Measurements from ENCODE around the gene NRF1. TPM values are rescaled to one million over a fixed set of nuclear protein-coding genes. Genes with fewer than 3 reads are reported as not detected.
"Not testable (repeated sequence)": the region's sequence is repeated elsewhere in the genome, so short reads cannot be mapped to it uniquely, and the experiment has no call there.

The NRF1 gene
- total RNA-seq (2021) (20.5 and 23.2 TPM in 2 replicates), Bru-seq, nascent RNA (percentile 87 among the genes with signal in this experiment), BruChase-seq, experiment 1, labeled RNA remaining after a 2-hour chase (percentile 85 among the genes with signal in this experiment), BruChase-seq, experiment 2, labeled RNA remaining after a 6-hour chase (percentile 84 among the genes with signal in this experiment)
- long read RNA-seq, transcript NRF1-201 (11 exons, 2,424 nt): major isoform, 7 of 26 reads
- long read RNA-seq, partial matches to known transcripts: 5 of 26 reads
- long read RNA-seq, other reads (novel, unspliced or antisense): 13 of 26 reads

DNA sequence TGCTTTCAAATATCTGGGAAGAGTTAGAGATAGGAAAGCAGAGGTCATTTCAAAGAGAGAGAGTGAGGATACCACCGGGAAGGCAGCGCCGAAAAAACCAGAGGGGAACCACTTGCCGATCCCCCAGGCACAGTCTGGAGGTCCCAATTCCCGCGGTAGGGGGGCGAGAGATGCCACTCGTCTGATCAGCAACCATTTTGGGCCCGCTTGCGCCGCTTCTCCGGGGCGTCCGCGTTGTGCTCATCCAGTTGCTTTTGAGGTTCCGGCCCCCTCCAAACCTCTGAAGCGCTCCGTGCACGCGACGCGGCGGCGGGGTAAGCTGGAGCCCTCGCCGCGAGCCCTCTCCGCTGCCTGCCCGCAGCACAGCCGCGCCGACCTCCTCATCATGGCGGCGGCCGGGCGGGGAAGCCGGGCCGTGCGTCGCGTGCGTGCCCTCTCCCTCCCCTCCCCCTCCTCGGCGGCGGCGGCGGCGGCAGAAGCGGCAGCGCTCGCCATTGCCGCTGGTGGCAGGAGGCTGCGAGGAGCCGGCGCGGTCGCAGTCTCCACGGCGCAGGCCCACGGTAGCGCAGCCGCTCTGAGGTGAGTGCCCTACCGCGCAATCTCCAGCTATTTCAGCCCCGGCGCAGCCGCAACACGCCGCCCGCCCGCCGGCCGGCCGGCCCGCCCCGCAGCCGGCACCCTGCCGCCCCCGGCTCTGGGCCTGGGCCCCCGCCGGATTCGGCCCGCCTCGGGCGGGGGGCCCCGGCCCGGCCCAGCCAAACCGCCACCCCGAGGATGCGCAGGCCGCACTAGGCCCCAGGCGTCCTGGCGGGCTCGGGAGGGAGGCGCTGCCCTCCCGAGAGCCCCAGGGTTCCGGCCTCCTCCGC is at the start of gene NRF1:
NRF1 (plus strand) TSS at position 475 of the 866 bp plus-strand sequence. CDS start 45,632 bp downstream, outside the sequence.
- Histone ChIP-seq H3K36me3 (ENCODE audit: low read depth) (0 out of 2 replicates have a peak, but pooled peaks cover 24% of the 10 kb centered on the region), H2AFZ (peak within 1 kb of the TSS; percentile 98), H3K4me3 (peak within 1 kb of the TSS; percentile 96), H3F3A (ENCODE audit: insufficient read depth, low read depth) (peaks cover 15% of the 10 kb centered on the region; the same call in 1 of the 2 replicates), H3K9me2 (ENCODE audit: insufficient read depth) (no peaks in the 10 kb centered on the region), H3K9me3 (ENCODE audit: insufficient read depth, low read depth) (no peaks in the 10 kb centered on the region), H3K27ac (peak within 1 kb of the TSS; percentile 75), H3K4me2 (peak within 1 kb of the TSS; percentile 92), H3K79me2 (ENCODE audit: low read depth) (peaks cover 69% of the 10 kb centered on the region), H3K4me1 (replicated peaks; ENCODE audit: insufficient read depth) (peaks cover 29% of the 10 kb centered on the region), H4K20me1 (ENCODE audit: insufficient read depth) (peaks cover 7% of the 10 kb centered on the region; the same call in 1 of the 2 replicates), H3K27me3 (ENCODE audit: insufficient read depth, low read depth) (no peaks in the 10 kb centered on the region)
- TF ChIP-seq CTCF (conservative IDR thresholded peaks at IDR 0.05): no peak
- no peak for TF ChIP-seq EZH2 (IDR thresholded peaks at IDR 0.05; ENCODE audit: low read depth)
- CTCF ChIA-PET: interaction anchor here (0.5 to 0.9 kb wide), 6 partner anchors 22 to 1936 kb away, joined by 3 to 9 read pairs (median 4); no protein-coding TSS in a partner anchor
- DNase-seq: peak; percentile 67 to 94
- intact Hi-C loops (cut with micrococcal nuclease; ENCODE audit: unreplicated experiment): loop anchor here (1.0 kb wide), 2 partner anchors 80 to 399 kb away; no protein-coding TSS in a partner anchor
- BruUV-seq (replicated peaks): TSS peak; percentile 66
- POLR2A ChIA-PET (ENCODE audit: unreplicated experiment): interaction anchor here (0.6 kb wide), 6 partner anchors 79 to 642 kb away, joined by 3 to 12 read pairs (median 6); no protein-coding TSS in a partner anchor

- POLR2A ChIA-PET (ENCODE audit: unreplicated experiment); intact Hi-C loops (cut with micrococcal nuclease; ENCODE audit: unreplicated experiment); H3K79me2 ChIP-seq (ENCODE audit: low read depth); H3K9me2 ChIP-seq (ENCODE audit: insufficient read depth); CTCF ChIA-PET; H4K20me1 ChIP-seq (ENCODE audit: insufficient read depth); H3K27ac ChIP-seq; H3K4me2 ChIP-seq; DNase-seq; H3K36me3 ChIP-seq (ENCODE audit: low read depth); H3K27me3 ChIP-seq (ENCODE audit: insufficient read depth, low read depth); H3K9me3 ChIP-seq (ENCODE audit: insufficient read depth, low read depth); BruUV-seq (replicated peaks); H3K4me3 ChIP-seq; H2AFZ ChIP-seq: not testable (repeated sequence)
- Histone ChIP-seq H3K4me1 (replicated peaks; ENCODE audit: insufficient read depth) (peaks cover 14% of the 10 kb centered on the region), H3F3A (ENCODE audit: insufficient read depth, low read depth) (peaks cover 22% of the 10 kb centered on the region)
Observed at GRCh38 chr7:129566323-129566722, 45.2 kb upstream of the NRF1 start.

DNA sequence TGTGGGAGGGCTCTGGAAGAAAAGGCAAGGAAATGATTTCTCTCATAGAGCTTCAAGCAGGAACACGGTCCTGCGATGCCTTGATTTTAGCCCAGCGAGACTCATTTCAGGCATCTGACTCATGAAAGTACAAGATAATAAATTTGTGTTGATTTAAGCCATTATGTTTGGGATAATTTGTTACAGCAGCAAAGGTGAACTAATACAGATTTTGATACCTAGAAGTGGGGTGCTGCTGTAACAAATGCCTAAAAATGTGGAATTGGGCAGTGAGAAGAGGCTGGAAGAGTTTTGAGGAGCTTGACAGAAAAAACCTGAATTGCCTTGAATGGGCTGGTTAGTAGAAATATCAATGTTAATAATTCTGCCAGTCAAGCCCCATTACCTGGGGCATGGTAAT is 44.1 kb upstream of the NRF1 start:
- no peak overlapping the region for H2AFZ ChIP-seq
- H3K4me1 ChIP-seq (replicated peaks; ENCODE audit: insufficient read depth): peaks cover 14% of the 10 kb centered on the region
- no peaks in the 10 kb centered on the region for H3K9me2 ChIP-seq (ENCODE audit: insufficient read depth)
- no peak overlapping the region for H3K4me2 ChIP-seq
- BruUV-seq (replicated peaks): no TSS peak
- no peak overlapping the region for H3K27ac ChIP-seq
- H3K4me3 ChIP-seq: no peak overlapping the region
- intact Hi-C loops (cut with micrococcal nuclease; ENCODE audit: unreplicated experiment): no loop called here
- H3K27me3 ChIP-seq (ENCODE audit: insufficient read depth, low read depth): no peaks in the 10 kb centered on the region
- H4K20me1 ChIP-seq (ENCODE audit: insufficient read depth): no peaks in the 10 kb centered on the region
- no peaks in the 10 kb centered on the region for H3K36me3 ChIP-seq (ENCODE audit: low read depth)
- H3K9me3 ChIP-seq (ENCODE audit: insufficient read depth, low read depth): no peaks in the 10 kb centered on the region
- no peak for TF ChIP-seq EZH2 (IDR thresholded peaks at IDR 0.05; ENCODE audit: low read depth)
- no peak for TF ChIP-seq CTCF (conservative IDR thresholded peaks at IDR 0.05)
- ChIA-PET POLR2A (ENCODE audit: unreplicated experiment) (no interaction called here), CTCF (no interaction called here)
- no peaks in the 10 kb centered on the region for H3K79me2 ChIP-seq (ENCODE audit: low read depth)
- H3F3A ChIP-seq (ENCODE audit: insufficient read depth, low read depth): peaks cover 23% of the 10 kb centered on the region
- no peak for DNase-seq

Data from PC-9 (cell line).